GM19035 (cell line): ENCODE results near the gene SLFN11.
"Not testable (repeated sequence)": the region's sequence is repeated elsewhere in the genome, so short reads cannot be mapped to it uniquely, and the experiment has no call there.

ENCODE experiments used
- ATAC-seq: cut with Tn5 transposase; IDR thresholded peaks from one replicate; pipeline ENCODE4 v1.9.1; 2021; ENCODE audit not compliant: unreplicated experiment

The SLFN11 gene

GRCh38 chr17:35368081-35368830 lies 5.2 kb downstream of the SLFN11 start:
- peak; percentile 97 for ATAC-seq

GRCh38 chr17:35361027-35361426 lies 12.4 kb downstream of the SLFN11 start:
- no peak for ATAC-seq

- ATAC-seq, result no peak
Observed at GRCh38 chr17:35359398-35359797, 14.0 kb downstream of the SLFN11 start.

GRCh38 chr17:35352284-35352683 lies 21.1 kb downstream of the SLFN11 start:
- no peak for ATAC-seq

GRCh38 chr17:35350493-35350892 lies 22.9 kb downstream of the SLFN11 start:
- no peak for ATAC-seq

- ATAC-seq, result no peak
Observed at GRCh38 chr17:35345926-35346771, 27.3 kb downstream of the SLFN11 start.

GRCh38 chr17:35345445-35345925 lies 27.9 kb downstream of the SLFN11 start:
- ATAC-seq, result no peak

GRCh38 chr17:35344262-35344661 lies 29.2 kb downstream of the SLFN11 start:
- no peak for ATAC-seq

GRCh38 chr17:35342276-35342675 lies 31.1 kb downstream of the SLFN11 start:
- no peak for ATAC-seq

- no peak for ATAC-seq
Observed at GRCh38 chr17:35341411-35341992, 31.9 kb downstream of the SLFN11 start.

- ATAC-seq, result no peak
Observed at GRCh38 chr17:35338230-35338629, 35.2 kb downstream of the SLFN11 start.

GRCh38 chr17:35337364-35337763 lies 36.1 kb downstream of the SLFN11 start:
- ATAC-seq, result no peak

- not testable (repeated sequence) for ATAC-seq
Observed at GRCh38 chr17:35333578-35333977, 39.8 kb downstream of the SLFN11 start.

- no peak for ATAC-seq
Observed at GRCh38 chr17:35322749-35323148, 50.7 kb downstream of the SLFN11 start.

GRCh38 chr17:35315971-35316370 lies 57.5 kb downstream of the SLFN11 start:
- ATAC-seq, result no peak

GRCh38 chr17:35315283-35315682 lies 58.1 kb downstream of the SLFN11 start:
- no peak for ATAC-seq

- no peak for ATAC-seq
Observed at GRCh38 chr17:35314415-35315216, 58.8 kb downstream of the SLFN11 start.

- no peak for ATAC-seq
Observed at GRCh38 chr17:35313875-35314409, 59.5 kb downstream of the SLFN11 start.

GRCh38 chr17:35312790-35313711 lies 60.4 kb downstream of the SLFN11 start:
- ATAC-seq, result peak; percentile 69
